HG03280 (cell line): Measurements from ENCODE around the gene SPRR2B.
"Not testable (repeated sequence)": the region's sequence is repeated elsewhere in the genome, so short reads cannot be mapped to it uniquely, and the experiment has no call there.

Source experiments
- ATAC-seq: cut with Tn5 transposase; IDR thresholded peaks from one replicate; pipeline ENCODE4 v1.9.1; 2021; ENCODE audit warnings: mild to moderate bottlenecking, moderate library complexity; ENCODE audit not compliant: unreplicated experiment

SPRR2B gene

GRCh38 chr1:153035211-153035610 is 36.2 kb downstream of the SPRR2B start:
- no peak for ATAC-seq

GRCh38 chr1:153032677-153033308 is 38.6 kb downstream of the SPRR2B start:
- no peak for ATAC-seq

DNA sequence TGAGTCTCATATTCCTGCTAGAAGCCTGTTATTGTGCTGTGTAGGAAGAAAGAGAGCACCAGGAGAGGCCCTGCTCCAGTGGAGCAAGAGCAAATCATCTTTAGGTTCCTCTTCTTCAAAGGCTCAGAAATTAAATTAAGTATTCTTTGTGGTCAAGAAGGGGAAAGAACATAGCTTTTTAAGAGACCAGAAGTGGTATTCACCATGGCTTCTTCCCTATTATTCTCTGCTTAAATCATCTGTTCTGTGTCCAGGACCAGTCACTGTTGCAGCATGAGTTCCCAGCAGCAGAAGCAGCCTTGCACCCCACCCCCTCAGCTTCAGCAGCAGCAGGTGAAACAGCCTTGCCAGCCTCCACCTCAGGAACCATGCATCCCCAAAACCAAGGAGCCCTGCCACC is 39.3 kb downstream of the SPRR2B start:
- ATAC-seq: no peak

GRCh38 chr1:153030895-153031294 is 40.5 kb downstream of the SPRR2B start, which contains the start of gene SPRR1B:
Gene SPRR1B (plus strand): TSS chr1:153031203. CDS start chr1:153032346, 1,143 bp downstream.
- no peak for ATAC-seq

DNA sequence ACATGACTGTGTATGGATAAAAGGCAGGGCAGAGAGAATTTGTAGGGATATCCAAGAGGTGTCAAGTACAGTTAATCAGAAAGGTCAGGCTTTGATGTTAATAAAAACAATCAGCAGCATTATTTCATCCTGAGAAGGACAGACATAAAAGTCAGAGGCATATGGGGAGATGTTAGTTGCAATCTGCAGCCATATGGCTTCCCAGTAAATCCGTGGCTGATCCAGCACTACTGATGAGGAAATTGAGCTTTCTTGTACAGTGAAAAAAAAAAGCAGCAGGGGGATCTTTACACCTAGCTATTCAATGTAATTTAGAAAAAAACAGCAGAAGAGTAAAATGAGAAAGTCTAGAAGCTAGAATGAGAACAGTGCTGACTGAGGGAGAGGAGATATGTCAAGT is 42.6 kb downstream of the SPRR2B start:
- no peak for ATAC-seq

GRCh38 chr1:153025797-153026196 is 45.6 kb downstream of the SPRR2B start:
- ATAC-seq: no peak

- ATAC-seq: no peak
These were observed 47.0 kb downstream of the SPRR2B start for GRCh38 chr1:153024413-153024812.

GRCh38 chr1:153023109-153023508 is 48.3 kb downstream of the SPRR2B start:
- ATAC-seq: no peak

DNA sequence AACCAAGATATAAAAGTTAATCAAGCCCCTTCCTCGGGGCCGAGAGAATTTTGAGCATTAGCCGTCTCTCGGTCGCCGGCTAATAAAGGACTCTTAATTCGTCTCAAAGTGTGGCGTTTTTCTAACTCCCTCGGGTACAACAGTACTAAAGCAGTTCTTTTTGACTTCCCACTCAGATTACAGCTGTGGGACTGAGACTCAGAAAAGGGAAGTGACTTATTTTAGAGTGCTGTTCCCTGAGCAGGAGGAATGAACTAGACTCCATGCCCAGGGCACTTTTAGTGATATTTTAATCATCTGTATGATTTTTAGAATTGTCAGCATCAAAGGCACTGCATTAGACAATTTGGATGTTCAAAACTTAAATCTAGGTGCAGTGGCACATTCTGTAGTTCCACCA is 49.1 kb downstream of the SPRR2B start:
- ATAC-seq: not testable (repeated sequence)

GRCh38 chr1:153021829-153022228 is 49.6 kb downstream of the SPRR2B start:
- ATAC-seq: not testable (repeated sequence)
